T-helper 1 cell treated with Interleukin-12 subunit alpha and Interleukin-12 subunit beta and Interleukin-4 antibody, amounts not matched to agents 30 ng/mL and 1 ng/mL, for 36 hours (primary cell): ENCODE results near the gene BARX2. TPM values are rescaled to one million over a fixed set of nuclear protein-coding genes. Genes with fewer than 3 reads are reported as not detected.

Experiments used
- intact Hi-C: fragments of 100-400 bp; cut with micrococcal nuclease; formaldehyde crosslinking; loops from one replicate; pipeline ENCODE4 v1.15.1; 2024
- total RNA-seq: library from RNA; stranded (reverse); gene quantifications from 2 replicates; pipeline ENCODE4 v1.2.3, GENCODE V29; 2022

Gene BARX2
- total RNA-seq, 1 donor from 2014 or later, result 2.7 TPM

DNA sequence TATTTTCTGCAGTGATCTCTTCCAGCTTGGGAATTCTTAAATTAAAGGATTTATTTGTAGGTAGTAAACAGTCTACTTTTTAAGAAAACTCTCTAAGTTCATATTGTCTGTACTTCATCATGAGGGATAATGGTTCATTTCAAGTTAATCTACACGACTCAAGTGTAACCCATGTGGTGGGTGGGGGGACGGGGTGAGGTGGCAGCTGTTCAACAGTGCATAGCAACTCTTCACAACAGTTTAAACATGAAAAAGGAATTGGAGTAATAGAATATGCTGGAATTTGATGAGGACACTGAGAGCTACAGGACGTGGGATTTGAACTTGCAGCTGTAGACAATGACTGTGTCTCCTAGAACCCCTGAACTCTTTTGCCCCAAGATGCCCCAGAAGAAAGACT is 20.8 kb downstream of the BARX2 start:
- intact Hi-C loops, result no loop called here

DNA sequence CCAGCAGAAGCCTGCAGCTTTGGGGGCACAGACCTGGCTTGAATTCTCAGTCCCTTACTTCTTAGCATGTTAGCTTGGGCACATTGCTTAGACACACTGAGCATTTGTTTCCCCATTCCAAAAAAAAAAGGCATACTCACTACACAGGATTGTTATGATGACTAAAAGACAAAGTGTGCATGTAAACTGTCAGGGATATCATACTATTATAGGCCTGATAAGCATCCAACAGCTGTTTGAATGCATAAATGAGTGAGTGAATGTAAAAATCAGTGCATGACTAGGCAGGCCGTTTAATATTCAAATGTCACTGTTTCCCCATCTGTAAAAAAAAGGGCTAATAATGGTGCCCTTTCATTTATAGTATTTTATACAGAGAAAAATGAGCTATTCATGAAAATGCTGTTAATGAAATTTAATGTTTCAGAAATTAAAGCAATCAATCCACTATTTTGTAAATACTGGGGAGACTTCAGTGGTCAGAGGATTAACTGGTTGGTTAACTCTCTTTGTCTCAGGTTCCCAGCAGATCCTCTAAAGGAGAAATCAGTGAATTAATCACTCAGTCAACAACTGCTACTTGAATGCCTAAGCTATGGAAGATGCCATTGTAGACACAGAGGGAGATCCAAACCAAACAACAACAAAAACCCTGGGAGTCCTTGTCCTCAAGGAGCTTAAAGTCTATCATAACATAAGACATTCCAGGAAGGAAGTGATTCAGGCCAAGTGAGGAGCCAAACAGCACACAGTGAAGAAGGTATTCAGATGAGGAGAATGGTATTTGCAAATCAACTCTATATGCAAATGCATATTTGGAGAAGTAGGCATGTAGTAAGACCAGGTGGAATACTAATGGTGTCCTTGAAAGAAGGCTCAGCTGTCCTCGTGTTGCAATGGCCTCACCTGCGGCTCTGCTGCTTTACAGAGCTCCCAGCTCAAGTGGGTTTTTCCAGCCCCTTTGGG is 26.8 kb downstream of the BARX2 start:
- intact Hi-C loops, result no loop called here

DNA sequence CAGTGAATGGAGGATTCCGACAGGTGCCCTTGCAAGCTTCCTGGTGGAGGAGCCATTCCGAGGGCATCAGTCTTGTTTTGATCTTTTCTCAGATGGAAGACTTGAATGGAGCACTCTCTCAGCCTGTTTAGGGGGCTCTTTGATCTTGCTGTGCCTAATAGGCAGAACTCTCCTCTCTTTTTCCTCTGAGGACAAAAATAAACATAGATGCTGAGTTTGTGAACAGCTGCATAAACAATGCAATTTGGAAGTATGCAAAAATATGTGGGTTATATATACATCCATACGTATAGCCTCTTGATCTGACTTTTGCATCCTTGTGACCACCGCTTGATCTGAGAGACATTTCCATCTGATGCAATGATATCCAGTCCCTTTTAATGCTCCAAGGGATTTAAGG is 29.1 kb downstream of the BARX2 start:
- intact Hi-C loops, result no loop called here

DNA sequence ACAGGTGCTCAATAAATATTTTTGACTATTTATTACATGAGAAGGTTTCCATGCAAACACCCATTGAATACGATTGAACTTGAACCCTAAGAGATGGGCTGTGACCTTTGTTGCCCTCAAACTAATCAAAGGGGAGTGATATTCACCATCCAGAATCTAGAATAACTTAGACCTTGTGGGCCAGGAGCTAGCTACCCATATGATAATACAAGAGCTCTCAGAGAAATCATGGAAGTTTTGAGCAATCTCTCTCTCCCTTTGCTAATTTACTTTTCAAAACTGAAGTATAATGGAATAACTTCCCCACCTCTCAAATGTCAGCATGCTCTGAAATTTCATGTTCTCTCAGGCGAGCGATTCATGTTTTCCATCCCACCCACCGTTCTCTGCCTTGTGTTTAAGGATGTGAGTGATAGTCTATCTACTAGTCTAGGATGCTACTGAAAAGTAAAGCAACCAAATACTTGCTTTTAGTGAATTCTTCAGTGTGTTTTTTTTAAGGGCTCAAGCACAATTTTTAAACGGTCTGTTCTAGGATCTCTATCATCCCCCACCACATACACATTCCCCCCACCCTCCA is 33.3 kb downstream of the BARX2 start:
- intact Hi-C loops, result no loop called here

DNA sequence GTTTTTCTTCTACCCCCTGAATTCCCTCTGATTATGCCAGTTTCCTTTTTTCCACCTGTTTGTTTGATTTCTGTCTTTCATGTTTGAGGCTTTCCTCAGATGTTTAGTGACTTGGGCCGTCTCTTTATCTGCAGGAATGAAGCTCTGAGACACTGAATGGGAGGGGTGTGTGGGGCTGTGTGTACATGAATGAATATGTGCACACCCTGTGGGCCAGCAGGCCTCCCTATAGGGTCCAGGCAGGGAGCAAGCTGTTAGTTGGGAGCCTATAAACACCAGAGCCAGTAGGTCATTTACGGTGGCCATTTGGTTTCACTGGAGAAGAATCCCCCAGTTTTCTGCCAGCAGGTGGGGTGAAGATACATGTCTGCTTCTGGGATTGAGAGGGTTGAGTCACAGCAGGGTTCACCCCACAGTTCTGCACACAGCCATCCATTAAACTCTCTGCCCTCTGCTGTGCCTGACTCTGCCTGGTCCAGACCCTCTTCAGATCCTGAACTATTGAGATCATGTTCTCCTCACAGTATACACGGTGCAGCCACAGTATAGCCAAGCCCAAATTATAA is 34.8 kb downstream of the BARX2 start:
- intact Hi-C loops, result loop anchor here (1.0 kb wide), 1 partner anchor 229 kb away; no protein-coding TSS in a partner anchor

DNA sequence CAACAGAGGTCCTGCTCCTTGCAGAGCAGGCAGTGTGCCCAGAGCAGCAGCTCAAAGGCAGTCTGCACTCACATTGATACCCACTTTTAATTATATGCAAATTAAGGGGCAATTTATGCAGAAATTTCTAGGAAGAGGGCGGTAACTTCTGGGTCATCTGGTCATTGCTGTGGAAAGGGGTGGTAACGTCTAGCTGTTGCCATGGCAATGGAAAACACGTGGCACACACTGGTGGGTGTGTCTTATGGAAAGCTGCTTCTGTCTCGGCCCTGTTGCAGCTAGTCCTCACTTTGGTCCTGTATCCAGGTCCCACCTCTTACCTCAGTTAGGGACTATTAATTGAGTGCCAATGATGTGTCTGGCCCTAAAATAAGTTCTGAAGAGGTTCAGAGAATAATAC is 36.8 kb downstream of the BARX2 start:
- intact Hi-C loops, result no loop called here

DNA sequence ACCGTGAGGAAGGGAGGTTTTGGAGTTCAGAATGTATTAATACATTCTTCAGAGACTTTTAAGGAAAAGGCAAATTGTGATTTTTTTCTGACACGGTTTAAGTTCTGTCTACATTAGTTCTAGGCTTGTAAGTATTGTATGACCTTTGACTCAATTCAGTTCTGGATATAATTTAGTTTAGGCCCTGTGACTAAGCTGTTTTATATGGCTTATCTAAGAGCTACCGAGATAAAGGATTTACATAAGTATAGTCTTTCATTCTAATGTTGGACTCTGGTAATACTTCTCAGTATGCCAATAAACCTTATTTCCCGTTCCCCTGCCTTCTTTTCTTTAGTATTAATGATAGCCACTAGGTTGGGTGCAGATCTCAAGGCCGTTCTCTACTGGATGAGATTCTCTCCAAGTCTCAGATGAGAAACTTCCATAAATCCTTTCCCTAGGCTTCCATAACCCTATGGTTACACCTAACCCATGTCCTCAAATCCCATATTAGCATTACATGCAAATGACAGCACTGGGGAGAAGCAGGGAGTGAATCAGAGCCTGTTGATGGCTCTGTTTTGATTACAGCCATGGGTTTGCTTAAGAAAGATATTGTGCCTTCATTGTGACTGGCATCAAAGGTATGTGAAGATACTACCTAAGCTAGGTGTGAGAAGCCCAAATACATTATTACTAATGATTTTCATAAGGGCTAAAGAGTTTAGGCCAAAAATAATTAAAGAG is 38.7 kb downstream of the BARX2 start:
- intact Hi-C loops, result no loop called here

DNA sequence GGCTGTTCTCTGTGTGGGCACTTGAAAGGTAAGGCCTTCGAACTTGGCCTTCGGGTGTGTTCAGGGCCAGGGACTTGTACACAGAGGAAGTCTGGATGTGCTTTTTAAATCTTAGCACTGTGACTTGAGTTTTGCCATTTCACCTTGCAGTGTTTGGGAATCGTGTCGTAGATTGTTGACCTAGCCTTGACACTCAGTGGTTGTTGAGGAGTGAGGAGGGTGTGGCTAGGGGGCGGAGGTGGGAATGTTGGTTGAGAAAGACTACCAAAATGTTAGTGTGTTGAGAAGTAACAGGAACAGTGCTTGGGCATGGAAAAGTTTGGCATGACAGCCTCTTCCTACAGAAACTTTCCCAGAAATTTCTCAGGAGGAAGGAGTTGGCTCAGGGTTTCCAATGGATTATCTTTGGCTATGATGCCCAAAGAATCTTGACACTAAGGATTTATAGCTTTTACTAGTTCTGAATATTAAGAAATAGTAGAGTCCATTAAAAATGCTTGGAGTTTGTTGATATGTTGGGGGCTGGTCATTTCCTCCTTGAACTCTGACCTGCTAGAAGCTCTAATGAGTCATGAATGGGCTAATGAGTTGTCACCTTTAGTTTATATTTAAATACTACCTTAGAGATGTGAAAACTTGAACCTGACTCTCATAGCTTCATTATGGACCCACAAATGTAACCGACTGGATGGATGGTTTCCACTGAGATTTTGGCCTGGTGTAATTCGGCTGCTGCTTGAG is 40.6 kb downstream of the BARX2 start:
- intact Hi-C loops, result no loop called here

DNA sequence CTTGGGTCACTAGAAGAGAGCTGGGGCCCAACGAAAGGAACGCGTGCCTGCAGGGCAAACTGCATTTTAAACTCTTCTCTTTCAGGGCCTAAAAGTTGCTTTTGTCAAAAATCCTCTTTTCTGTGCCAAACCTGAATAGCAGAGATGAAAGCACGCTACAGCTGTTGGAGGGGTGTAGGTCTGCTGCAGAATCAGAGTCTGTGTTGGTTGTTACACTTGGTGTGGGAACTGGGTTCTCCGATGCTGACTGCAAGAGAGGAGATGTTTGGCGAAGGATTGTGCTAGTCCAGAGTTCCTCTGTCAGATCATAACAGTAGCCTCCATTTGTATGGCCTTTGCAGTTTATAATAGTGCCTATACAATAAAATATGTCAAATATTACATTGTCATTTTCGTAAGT is 41.8 kb downstream of the BARX2 start:
- intact Hi-C loops, result no loop called here

DNA sequence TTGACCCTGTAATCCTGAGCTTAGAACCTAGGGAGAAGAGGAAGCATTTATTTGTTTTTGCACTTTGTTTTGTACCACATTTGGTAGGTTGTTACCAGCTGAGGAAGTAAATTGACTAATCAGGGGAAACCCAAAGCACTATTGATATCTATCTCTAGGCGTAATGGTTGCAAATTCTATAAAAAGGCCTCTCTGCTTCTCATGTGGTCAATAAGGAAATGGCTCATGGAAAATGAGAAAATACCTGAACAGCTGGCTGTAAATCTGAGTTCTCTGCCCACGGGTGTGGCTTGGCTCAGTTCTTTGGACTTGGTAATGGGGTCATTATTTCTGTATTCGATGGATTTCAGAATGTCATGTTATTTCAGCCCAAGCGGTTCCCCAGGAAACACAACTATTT is 42.4 kb downstream of the BARX2 start:
- intact Hi-C loops, result loop anchor here (1.0 kb wide), 1 partner anchor 225 kb away; no protein-coding TSS in a partner anchor

DNA sequence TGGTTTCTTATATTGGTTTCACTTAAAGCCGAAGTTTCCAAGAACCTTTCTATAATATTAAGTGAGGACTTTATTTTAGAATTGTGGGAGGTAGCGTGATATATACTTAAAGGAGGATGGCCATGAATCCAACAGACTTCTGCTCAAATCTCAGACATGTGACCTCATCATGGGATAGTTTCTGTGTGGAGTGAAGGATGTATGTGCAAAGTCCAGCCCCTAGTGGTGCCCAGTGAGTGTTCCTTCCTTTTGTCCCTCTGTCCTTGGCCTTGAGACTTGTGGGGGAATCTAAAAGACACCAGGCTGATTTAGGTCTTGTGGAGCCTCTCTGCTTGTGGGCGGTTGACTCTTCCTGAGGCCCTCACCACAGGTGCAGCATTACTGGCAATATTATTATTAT is 43.7 kb downstream of the BARX2 start:
- intact Hi-C loops, result no loop called here

DNA sequence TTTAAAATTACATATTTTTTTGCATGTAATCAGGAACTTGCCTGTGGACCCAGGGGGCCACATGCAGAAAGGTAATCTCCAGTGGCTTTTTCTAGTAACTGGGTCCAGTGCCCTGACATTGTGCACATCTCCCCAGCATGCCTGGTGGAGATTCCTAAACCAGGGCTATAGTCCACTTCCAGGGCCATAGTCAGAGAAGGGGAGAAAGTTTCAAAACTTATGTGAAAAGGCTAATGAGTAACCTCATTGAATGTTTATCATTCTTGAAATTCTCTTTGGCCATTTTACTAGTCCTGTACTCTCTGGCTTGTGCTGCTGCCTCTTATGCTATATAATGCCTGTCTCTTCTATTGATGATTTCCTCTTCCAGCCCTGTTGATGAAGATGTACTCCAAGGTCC is 47.8 kb downstream of the BARX2 start:
- intact Hi-C loops, result no loop called here

DNA sequence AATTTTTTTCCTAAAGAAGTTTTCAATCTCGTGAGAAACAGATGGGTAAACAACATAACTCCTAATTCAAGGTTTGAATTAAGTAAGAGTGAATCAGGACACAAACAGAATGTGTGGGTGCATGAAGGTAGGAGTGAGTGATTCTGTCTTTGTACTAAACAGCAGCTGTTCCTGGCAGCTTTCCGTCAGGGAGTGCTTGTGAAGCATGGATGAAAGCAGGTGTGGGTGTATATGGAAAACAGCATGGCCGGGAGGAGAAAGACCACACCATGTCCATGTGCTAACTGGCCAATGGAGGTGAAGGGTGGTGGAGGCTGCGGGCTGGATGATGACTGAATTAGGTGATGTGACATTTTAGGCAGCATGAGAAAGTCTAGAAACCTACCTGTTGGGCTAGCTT is 49.6 kb downstream of the BARX2 start:
- intact Hi-C loops, result no loop called here

DNA sequence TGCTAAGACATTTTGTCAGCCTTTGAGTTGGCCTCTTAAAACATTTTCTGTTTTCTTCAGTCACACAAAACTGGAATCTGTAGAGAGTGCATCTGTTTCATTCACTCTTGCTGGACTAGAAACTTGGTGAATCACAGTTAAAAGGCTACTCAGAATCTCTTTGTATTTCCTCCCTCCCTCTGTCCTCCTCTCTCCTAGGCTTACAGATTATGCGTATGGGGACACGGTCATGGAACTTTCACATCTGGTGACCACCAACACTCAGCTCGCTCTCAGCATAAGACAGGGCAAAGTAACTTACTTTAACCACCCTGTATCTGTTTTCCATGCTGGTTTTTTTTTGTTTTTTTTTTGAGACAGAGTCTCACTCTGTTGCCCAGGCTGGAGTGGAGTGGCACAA is 50.4 kb downstream of the BARX2 start:
- intact Hi-C loops, result no loop called here

DNA sequence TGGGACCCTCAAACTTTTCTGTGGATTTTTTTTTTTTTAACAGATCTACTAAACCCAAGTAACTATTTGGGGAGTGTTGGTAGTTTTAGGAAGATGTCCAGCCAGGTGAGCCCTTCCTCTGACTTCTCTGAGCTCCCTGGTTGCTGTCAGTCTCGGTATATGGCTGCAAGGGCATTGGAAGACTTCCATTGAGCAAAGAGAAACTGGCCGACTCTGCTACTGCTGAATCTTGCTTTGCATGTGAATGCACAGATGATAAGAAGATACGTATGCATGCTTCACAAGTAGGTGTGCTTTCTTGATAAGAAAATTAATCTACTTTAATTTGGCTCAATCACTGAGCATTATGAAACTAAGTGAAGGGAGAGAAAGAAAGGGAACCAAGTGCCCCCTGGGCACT is 51.1 kb downstream of the BARX2 start:
- intact Hi-C loops, result no loop called here

DNA sequence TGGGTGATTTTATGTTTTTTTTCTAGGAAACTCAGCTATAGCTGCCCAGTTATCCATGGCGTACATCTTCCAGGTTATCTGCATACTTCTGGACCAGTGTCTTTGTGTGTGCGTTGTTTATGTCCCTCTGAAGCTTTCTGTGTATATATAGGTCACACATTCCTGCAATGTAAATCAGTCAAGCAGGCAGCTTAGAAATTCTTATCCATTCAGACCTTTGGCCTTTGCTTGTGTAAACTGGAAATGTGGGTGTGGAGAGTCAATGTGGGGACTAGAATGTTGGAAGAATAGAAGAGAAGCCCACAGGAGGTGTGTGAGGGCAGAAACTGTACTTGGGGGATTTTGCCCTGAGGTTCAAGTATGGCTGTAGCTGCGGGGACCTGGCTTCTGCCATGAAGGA is 51.7 kb downstream of the BARX2 start:
- intact Hi-C loops, result no loop called here

DNA sequence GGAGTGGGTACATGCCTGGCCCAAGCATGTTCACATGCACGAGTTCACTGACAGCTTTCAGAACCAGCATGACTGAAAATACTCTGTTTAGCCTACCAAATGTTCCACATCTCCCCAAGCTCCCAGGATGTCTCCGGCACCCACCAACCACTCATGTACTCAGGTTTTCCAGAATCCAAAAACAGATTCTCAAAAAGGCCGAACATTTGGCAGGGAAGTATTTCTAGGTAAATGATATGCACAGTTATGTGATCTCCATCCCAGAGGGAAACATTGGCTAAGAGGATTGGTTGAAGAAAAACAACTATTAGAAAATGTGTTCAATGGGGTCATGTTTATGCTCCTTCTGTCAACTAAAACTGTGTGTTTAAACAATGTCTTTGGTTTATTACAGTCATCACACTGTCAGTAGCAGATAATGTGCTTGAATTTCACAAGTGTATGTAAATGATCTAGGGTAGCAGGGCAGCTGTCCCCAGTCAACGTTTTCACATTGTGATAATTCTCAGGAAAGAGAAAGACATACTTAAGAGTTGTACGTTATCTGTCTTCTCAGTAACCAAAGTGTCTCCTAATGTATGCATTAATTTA is 52.3 kb downstream of the BARX2 start:
- intact Hi-C loops, result no loop called here

DNA sequence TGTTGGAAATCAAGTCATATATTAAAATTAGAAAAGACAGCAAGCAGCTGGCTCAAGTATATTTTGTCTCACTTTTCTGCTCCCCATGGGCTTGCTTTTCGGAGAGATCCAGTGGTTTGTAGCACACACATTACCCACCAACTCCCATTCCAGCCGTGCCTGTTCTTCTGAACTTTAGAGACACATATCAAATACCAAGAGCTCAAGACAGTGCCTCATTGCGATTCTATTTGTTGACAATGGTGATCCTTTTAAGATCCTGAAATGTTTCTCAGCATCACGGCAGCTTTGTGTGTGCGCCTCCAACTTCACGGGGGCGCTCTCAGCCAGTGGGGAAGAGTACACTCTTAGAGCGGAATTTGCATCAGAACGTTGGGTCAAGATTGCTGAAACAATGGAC is 52.9 kb downstream of the BARX2 start:
- intact Hi-C loops, result no loop called here

DNA sequence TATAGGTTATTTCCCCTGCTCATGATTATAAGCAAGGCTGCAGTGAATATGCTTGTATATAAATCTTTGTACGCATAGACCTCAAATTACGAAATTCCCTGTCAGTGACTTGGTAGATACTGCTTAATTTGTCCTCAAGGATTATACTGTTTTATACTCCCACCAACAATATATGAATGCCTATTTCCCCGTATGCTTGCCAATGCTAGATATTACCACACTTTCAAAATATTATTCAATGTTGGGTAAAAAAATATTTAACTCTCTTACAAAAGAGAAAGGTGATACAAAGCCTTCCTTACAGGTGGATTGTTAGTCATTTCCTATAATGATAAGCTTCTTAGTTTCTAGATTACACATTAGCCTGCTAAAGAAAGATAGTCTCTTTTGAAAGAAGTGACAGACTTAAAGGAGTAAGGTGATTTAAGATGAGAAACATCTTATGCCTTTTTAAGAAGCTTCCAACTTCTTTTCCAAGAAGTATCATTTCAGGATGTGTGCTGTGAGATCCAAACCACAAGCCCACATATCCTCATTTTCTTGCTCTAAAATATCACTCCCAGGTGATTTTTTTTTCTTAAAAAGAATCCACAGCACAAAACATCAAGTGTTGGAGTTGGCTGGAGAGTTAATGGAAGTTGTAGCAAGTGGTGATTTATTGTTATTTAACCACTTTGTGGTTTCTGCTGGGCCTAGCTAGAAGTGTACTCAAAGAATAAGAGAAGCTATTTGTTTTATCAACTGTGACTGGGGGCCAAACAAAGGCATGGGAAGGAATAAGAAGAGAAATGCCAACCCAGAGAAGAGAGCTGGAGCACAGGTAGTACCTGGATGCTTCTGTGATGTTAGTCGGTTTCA is 59.2 kb downstream of the BARX2 start:
- intact Hi-C loops, result no loop called here
